ENCODE results near the gene ZKSCAN7. TPM values are rescaled to one million over a fixed set of nuclear protein-coding genes. Genes with fewer than 3 reads are reported as not detected.

ZKSCAN7 gene
- total and polyA plus RNA-seq, 2 donors (not counting 3 experiments of a cell fraction or from before 2014, with no cell fraction given): 0.75 to 1.9 TPM

GRCh38 chr3:44509393-44509921 lies 45.5 kb upstream of the ZKSCAN7 start:
- DNase-seq (ENCODE audit: low read depth, low spot score): no peak
- H2AFZ ChIP-seq (ENCODE audit: low read depth, low read length): no peak overlapping the region
- ChIA-PET POLR2A (no interaction called here), CTCF (interaction anchor here (2.3 kb wide), 1 partner anchor 186 kb away, joined by 8 read pairs; no protein-coding TSS in a partner anchor)
- H3K9ac ChIP-seq (replicated peaks; ENCODE audit: extremely low read depth, insufficient read depth, low read length): peak overlapping the region; percentile 94
- no peaks in the 10 kb centered on the region for H3K9me3 ChIP-seq (replicated peaks; ENCODE audit: control insufficient read depth, insufficient read depth, low read length)
- FAIRE-seq: no peak
- peak overlapping the region; percentile 80 to 98 (median 88) for H3K4me3 ChIP-seq (replicated peaks in 1 of 3; ENCODE audit: insufficient read depth in 1 of 3, low read depth in 1 of 3, low read length in 3 of 3)
- H3K4me1 ChIP-seq (ENCODE audit: control insufficient read depth, extremely low read depth, insufficient read depth, low read length): peaks cover 13% of the 10 kb centered on the region
- no peaks in the 10 kb centered on the region for H4K20me1 ChIP-seq (replicated peaks; ENCODE audit: control insufficient read depth, extremely low read depth, insufficient read depth, low read length)
- H3K27me3 ChIP-seq (ENCODE audit: control insufficient read depth in 2 of 2, insufficient read depth in 2 of 2, low read length in 2 of 2): no peaks in the 10 kb centered on the region
- H3K9me1 ChIP-seq (replicated peaks; ENCODE audit: control insufficient read depth, extremely low read depth, insufficient read depth, low read length): no peaks in the 10 kb centered on the region
- intact Hi-C loops (cut with micrococcal nuclease): no loop called here
- TSS peak; percentile 34 for BruUV-seq (replicated peaks)
- peak overlapping the region; percentile 96 for H3K4me2 ChIP-seq (ENCODE audit: insufficient read depth, low read length)
- no peaks in the 10 kb centered on the region for H3K36me3 ChIP-seq (ENCODE audit: control insufficient read depth in 2 of 2, extremely low read depth in 1 of 2, insufficient read depth in 2 of 2, low read length in 2 of 2)
- H3K27ac ChIP-seq (ENCODE audit: insufficient read depth, low read depth, low read length): no peak overlapping the region
- dilution Hi-C loops (cut with MboI; ENCODE audit: extremely low pct_ligation_motif_present, low sequenced_read_pairs): no loop called here
- peaks cover 32% of the 10 kb centered on the region for H3K79me2 ChIP-seq (ENCODE audit: control insufficient read depth, insufficient read depth, low read length)
- no peak for TF ChIP-seq EZH2 (IDR thresholded peaks at IDR 0.05; ENCODE audit: borderline replicate concordance, low read depth, low read length, severe bottlenecking)
- TF ChIP-seq FOS (IDR thresholded peaks at IDR 0.05; ENCODE audit: borderline replicate concordance, insufficient read depth, low read length): no peak
- TF ChIP-seq POLR2AphosphoS5 (IDR thresholded peaks at IDR 0.05; ENCODE audit: insufficient read depth, low read depth, low read length): no peak
- TF ChIP-seq CTCF (IDR thresholded peaks at IDR 0.05; ENCODE audit: extremely low read depth in 1 of 2, insufficient read depth in 1 of 2, low read depth in 1 of 2, low read length in 2 of 2): no peak
- TF ChIP-seq GATA2 (IDR thresholded peaks at IDR 0.05; ENCODE audit: insufficient read depth, insufficient read length, low read depth, low read length): no peak
- no peak for TF ChIP-seq POLR2A (IDR thresholded peaks at IDR 0.05; ENCODE audit: low read depth, low read length)
- TF ChIP-seq MAX (IDR thresholded peaks at IDR 0.05; ENCODE audit: insufficient read depth, insufficient read length): no peak
- no peak for TF ChIP-seq MYC (IDR thresholded peaks at IDR 0.05; ENCODE audit: low read depth, low read length)
